IMR-90 (cell line): ENCODE measurements around the gene AIF1. TPM values are rescaled to one million over a fixed set of nuclear protein-coding genes. Genes with fewer than 3 reads are reported as not detected.

Experiments used
- ATAC-seq: fragments of 200-7000 bp; cut with Tn5 transposase; 2 replicates; pipeline ENCODE4 v1.9.1; 2020; ENCODE audit warnings: low read depth, mild to moderate bottlenecking, moderate library complexity
- BruUV-seq: library from RNA; stranded (reverse); fragments of 400-500 nt; replicated peaks from 2 replicates; lab custom pipeline; 2021; lab: Mats Ljungman, UMichigan
- CTCF ChIA-PET: fragments of 300-600 bp; formaldehyde crosslinking; extraction: SDS; loops from one replicate; lab custom pipeline; 2021; ENCODE audit warnings: antibody characterized with exemption; lab: Yijun Ruan, JAX
- POLR2A ChIA-PET: fragments of 300-600 bp; sonication (Branson Sonifier 250); formaldehyde crosslinking; loops from one replicate; lab custom pipeline; 2022; ENCODE audit warnings: antibody characterized with exemption; ENCODE audit not compliant: unreplicated experiment; lab: Charles Lee
- DNase-seq: peaks from one replicate; pipeline ENCODE4 v3.0.0; 2013
- H2AFZ ChIP-seq: replicated peaks from 2 replicates; pipeline ENCODE3; 2013; ENCODE audit warnings: low read length, mild to moderate bottlenecking; ENCODE audit not compliant: poor library complexity
- H2AK5ac ChIP-seq: 2 replicates; pipeline ENCODE4 v1.6.1; 2013; ENCODE audit warnings: low read depth, low read length, inconsistent platforms
- H2AK9ac ChIP-seq: replicated peaks from 2 replicates; pipeline ENCODE3; 2013; ENCODE audit warnings: mild to moderate bottlenecking, low read depth, low read length, moderate library complexity; ENCODE audit not compliant: poor library complexity
- H2BK120ac ChIP-seq: 2 replicates; pipeline ENCODE4 v1.6.1; 2013; ENCODE audit warnings: low read depth, low read length, inconsistent platforms
- H2BK15ac ChIP-seq: 3 replicates; pipeline ENCODE4 v1.6.1; 2013; ENCODE audit warnings: low read depth, low read length, inconsistent platforms
- H2BK20ac ChIP-seq: 2 replicates; pipeline ENCODE4 v1.6.1; 2013; ENCODE audit warnings: low read depth, mild to moderate bottlenecking, inconsistent platforms, low read length, moderate library complexity
- H2BK5ac ChIP-seq: 2 replicates; pipeline ENCODE4 v1.6.1; 2013; ENCODE audit warnings: mild to moderate bottlenecking, low read depth, low read length, inconsistent platforms; ENCODE audit not compliant: poor library complexity, severe bottlenecking
- H3K14ac ChIP-seq: replicated peaks from 2 replicates; pipeline ENCODE4 v1.6.1; 2013; ENCODE audit warnings: low read depth, low read length, inconsistent platforms
- H3K18ac ChIP-seq: 2 replicates; pipeline ENCODE4 v1.6.1; 2013; ENCODE audit warnings: low read depth, low read length, control low read depth
- H3K23ac ChIP-seq: 2 replicates; pipeline ENCODE4 v1.6.1; 2013; ENCODE audit warnings: low read depth, low read length, inconsistent platforms
- H3K27ac ChIP-seq: 2 replicates; pipeline ENCODE4 v1.5.1; 2013; ENCODE audit warnings: mild to moderate bottlenecking, control low read depth, low read length; ENCODE audit not compliant: insufficient read depth
- H3K27me3 ChIP-seq: 2 replicates; pipeline ENCODE4 v1.6.1; 2013; ENCODE audit warnings: low read length; ENCODE audit not compliant: control insufficient read depth, insufficient read depth
- H3K36me3 ChIP-seq: 2 replicates; pipeline ENCODE4 v1.6.1; 2013; ENCODE audit warnings: low read length, mixed read lengths; ENCODE audit not compliant: control insufficient read depth, insufficient read depth
- H3K4ac ChIP-seq: 2 replicates; pipeline ENCODE4 v1.6.1; 2013; ENCODE audit warnings: low read depth, low read length, inconsistent platforms
- H3K4me1 ChIP-seq: 2 replicates; pipeline ENCODE4 v1.6.1; 2013; ENCODE audit warnings: low read length, mixed read lengths; ENCODE audit not compliant: control insufficient read depth, insufficient read depth
- H3K4me2 ChIP-seq: 2 replicates; pipeline ENCODE4 v1.6.1; 2013; ENCODE audit warnings: low read depth, mild to moderate bottlenecking, control low read depth, low read length, moderate library complexity
- H3K4me3 ChIP-seq: 2 replicates; pipeline ENCODE4 v1.5.1; 2013; ENCODE audit warnings: low read depth, mild to moderate bottlenecking, control low read depth, low read length, moderate library complexity; ENCODE audit not compliant: insufficient read depth
- H3K56ac ChIP-seq: 2 replicates; pipeline ENCODE4 v1.6.1; 2013; ENCODE audit warnings: low read length, inconsistent platforms; ENCODE audit not compliant: insufficient read depth; ENCODE audit errors: extremely low read depth
- H3K79me1 ChIP-seq, 2 experiments: 2 replicates each; pipeline ENCODE4 v1.6.1; 2013; ENCODE audit warnings: low read length in 2 of 2, inconsistent platforms in 1 of 2, low read depth in 1 of 2
- H3K9ac ChIP-seq: 2 replicates; pipeline ENCODE4 v1.6.1; 2013; ENCODE audit warnings: low read depth, low read length, control low read depth
- H3K9me1 ChIP-seq: 2 replicates; pipeline ENCODE4 v1.6.1; 2013; ENCODE audit warnings: low read length, inconsistent platforms; ENCODE audit not compliant: insufficient read depth
- H3K9me3 ChIP-seq: 2 replicates; pipeline ENCODE4 v1.6.1; 2013; ENCODE audit warnings: low read length; ENCODE audit not compliant: control insufficient read depth, insufficient read depth
- H4K20me1 ChIP-seq: 2 replicates; pipeline ENCODE4 v1.6.1; 2013; ENCODE audit warnings: low read length, inconsistent platforms; ENCODE audit not compliant: insufficient read depth
- H4K5ac ChIP-seq: 2 replicates; pipeline ENCODE4 v1.6.1; 2013; ENCODE audit warnings: mild to moderate bottlenecking, low read depth, low read length, control low read depth
- H4K8ac ChIP-seq, 2 experiments: 2 replicates each; pipeline ENCODE4 v1.6.1; 2013; ENCODE audit warnings: low read depth in 2 of 2, low read length in 2 of 2, control low read depth in 1 of 2, inconsistent platforms in 1 of 2
- H4K91ac ChIP-seq: 2 replicates; pipeline ENCODE4 v1.6.1; 2013; ENCODE audit warnings: low read depth, low read length, inconsistent platforms; ENCODE audit not compliant: insufficient read depth
- BHLHE40 ChIP-seq: fragments of 150-350 bp; IDR thresholded peaks from 2 replicates; pipeline ENCODE4 v1.6.1; 2016; ENCODE audit warnings: mild to moderate bottlenecking, low read depth, low read length
- FOS ChIP-seq: fragments of 150-350 bp; IDR thresholded peaks from 2 replicates; pipeline ENCODE4 v1.6.1; 2016; ENCODE audit warnings: low read depth, low read length
- MAFK ChIP-seq: IDR thresholded peaks from 2 replicates; pipeline ENCODE4 v1.6.1; 2012; ENCODE audit warnings: low read depth, low read length, improper control_type of control experiment
- MXI1 ChIP-seq: IDR thresholded peaks from 2 replicates; pipeline ENCODE4 v1.6.1; 2012; ENCODE audit warnings: low read depth, mild to moderate bottlenecking, low read length, moderate library complexity, borderline replicate concordance
- POLR2A ChIP-seq: IDR thresholded peaks from 2 replicates; pipeline ENCODE4 v1.6.1; 2012; ENCODE audit warnings: mild to moderate bottlenecking, low read depth, low read length
- RAD21 ChIP-seq: IDR thresholded peaks from 2 replicates; pipeline ENCODE4 v1.6.1; 2012; ENCODE audit warnings: low read length, improper control_type of control experiment
- RFX5 ChIP-seq: IDR thresholded peaks from 2 replicates; pipeline ENCODE4 v1.8.0; 2012; ENCODE audit warnings: low read depth, mild to moderate bottlenecking, low read length, moderate library complexity
- SMC3 ChIP-seq: fragments of 150-350 bp; IDR thresholded peaks from 2 replicates; pipeline ENCODE4 v1.6.1; 2016; ENCODE audit warnings: low read depth, mild to moderate bottlenecking, antibody characterized with exemption, low read length, moderate library complexity
- WGBS, 2 experiments: methylation state at CpG; one replicate each; pipeline versions ENCODE4 v1.1.5 to v1.1.7; 2013; ENCODE audit warnings: missing lambda C conversion rate in 2 of 2; ENCODE audit not compliant: insufficient read length in 1 of 2; ENCODE audit errors: extremely low coverage in 2 of 2; 5-methylcytosine and 5-hydroxymethylcytosine counted together
- dilution Hi-C: fragments of 300-500 bp; cut with HindIII; formaldehyde crosslinking; loops from one replicate; pipeline ENCODE4 v1.14.3; 2018; ENCODE audit warnings: low sequenced_read_pairs; ENCODE audit not compliant: unreplicated experiment
- in situ Hi-C: fragments of 300-500 bp; cut with MboI; formaldehyde crosslinking; loops from 3 replicates; pipeline ENCODE4 v1.14.3; 2019; ENCODE audit warnings: low sequenced_read_pairs, inconsistent platforms, mixed read lengths
- intact Hi-C: fragments of 100-400 bp; cut with micrococcal nuclease; formaldehyde crosslinking; loops from 2 replicates; pipeline ENCODE4 v1.10.0; 2022
- polyA plus RNA-seq, 3 experiments: library from polyadenylated mRNA; depleted of rRNA; stranded (reverse); fragments of >200 nt; gene quantifications; 2 replicates each; pipeline ENCODE4 v1.2.3, GENCODE V29; 2012; ENCODE audit warnings: low replicate concordance in 1 of 3
- total RNA-seq: library from RNA; depleted of rRNA; stranded (reverse); fragments of >200 nt; gene quantifications from 2 replicates; pipeline ENCODE4 v1.2.3, GENCODE V29; 2012
- TF ChIP-seq, protein P1 (sequence below): conservative IDR thresholded peaks from 2 replicates; pipeline ENCODE4 v1.5.1; 2012; ENCODE audit warnings: mild to moderate bottlenecking, low read depth, low read length, improper control_type of control experiment
- TF ChIP-seq, protein P2 (sequence below): fragments of 150-350 bp; IDR thresholded peaks from 2 replicates; pipeline ENCODE4 v1.6.1; 2017; ENCODE audit warnings: mild to moderate bottlenecking, antibody characterized with exemption, low read length, low read depth

Gene AIF1
- total and polyA plus RNA-seq, 2 of the 4 experiments (the other 2 are of a cell fraction), result not detected

- WGBS, 2 experiments, result 0% methylated on average over 2 of the region's 9 CpGs; no CpG with 5 or more reads in 1 of the 2 experiments
- dilution Hi-C loops (no loop called here), in situ Hi-C loops (no loop called here), intact Hi-C loops (no loop called here)
- H2BK20ac ChIP-seq, result no peak overlapping the region
- H3K36me3 ChIP-seq, result no peaks in the 10 kb centered on the region
- H3K79me1 ChIP-seq, result no peaks in the 10 kb centered on the region
- no peak overlapping the region for H4K91ac ChIP-seq
- no peak overlapping the region for H3K14ac ChIP-seq
- no peak overlapping the region for H4K5ac ChIP-seq
- no peak overlapping the region for H3K18ac ChIP-seq
- DNase-seq, result no peak
- no peak overlapping the region for H2BK15ac ChIP-seq
- H3K4me1 ChIP-seq, result peaks cover 2% of the 10 kb centered on the region; the same call in 1 of the 2 replicates
- H3K56ac ChIP-seq, result no peak overlapping the region
- no peak overlapping the region for H2AK5ac ChIP-seq
- H3K23ac ChIP-seq, result no peak overlapping the region
- H4K20me1 ChIP-seq, result no peaks in the 10 kb centered on the region
- no TSS peak for BruUV-seq
- POLR2A ChIA-PET, result no interaction called here
- no peak overlapping the region for H2AFZ ChIP-seq
- no peak overlapping the region for H2BK5ac ChIP-seq
- CTCF ChIA-PET, result interaction anchor here (2.9 kb wide), 1 partner anchor 12 kb away, joined by 9 read pairs; no protein-coding TSS in a partner anchor
- TF ChIP-seq, protein P1, sequence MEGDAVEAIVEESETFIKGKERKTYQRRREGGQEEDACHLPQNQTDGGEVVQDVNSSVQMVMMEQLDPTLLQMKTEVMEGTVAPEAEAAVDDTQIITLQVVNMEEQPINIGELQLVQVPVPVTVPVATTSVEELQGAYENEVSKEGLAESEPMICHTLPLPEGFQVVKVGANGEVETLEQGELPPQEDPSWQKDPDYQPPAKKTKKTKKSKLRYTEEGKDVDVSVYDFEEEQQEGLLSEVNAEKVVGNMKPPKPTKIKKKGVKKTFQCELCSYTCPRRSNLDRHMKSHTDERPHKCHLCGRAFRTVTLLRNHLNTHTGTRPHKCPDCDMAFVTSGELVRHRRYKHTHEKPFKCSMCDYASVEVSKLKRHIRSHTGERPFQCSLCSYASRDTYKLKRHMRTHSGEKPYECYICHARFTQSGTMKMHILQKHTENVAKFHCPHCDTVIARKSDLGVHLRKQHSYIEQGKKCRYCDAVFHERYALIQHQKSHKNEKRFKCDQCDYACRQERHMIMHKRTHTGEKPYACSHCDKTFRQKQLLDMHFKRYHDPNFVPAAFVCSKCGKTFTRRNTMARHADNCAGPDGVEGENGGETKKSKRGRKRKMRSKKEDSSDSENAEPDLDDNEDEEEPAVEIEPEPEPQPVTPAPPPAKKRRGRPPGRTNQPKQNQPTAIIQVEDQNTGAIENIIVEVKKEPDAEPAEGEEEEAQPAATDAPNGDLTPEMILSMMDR, result no peak
- TF ChIP-seq RAD21 (no peak), BHLHE40 (no peak), POLR2A (no peak), SMC3 (no peak), MXI1 (no peak), MAFK (no peak), FOS (no peak), RFX5 (no peak)
- TF ChIP-seq, protein P2, sequence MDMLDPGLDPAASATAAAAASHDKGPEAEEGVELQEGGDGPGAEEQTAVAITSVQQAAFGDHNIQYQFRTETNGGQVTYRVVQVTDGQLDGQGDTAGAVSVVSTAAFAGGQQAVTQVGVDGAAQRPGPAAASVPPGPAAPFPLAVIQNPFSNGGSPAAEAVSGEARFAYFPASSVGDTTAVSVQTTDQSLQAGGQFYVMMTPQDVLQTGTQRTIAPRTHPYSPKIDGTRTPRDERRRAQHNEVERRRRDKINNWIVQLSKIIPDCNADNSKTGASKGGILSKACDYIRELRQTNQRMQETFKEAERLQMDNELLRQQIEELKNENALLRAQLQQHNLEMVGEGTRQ, result no peak
- ATAC-seq, result no peak
- no peaks in the 10 kb centered on the region; the same call in 1 of the 2 replicates for H3K9me1 ChIP-seq
- no peak overlapping the region for H3K27ac ChIP-seq
- no peak overlapping the region for H2BK120ac ChIP-seq
- H3K4me3 ChIP-seq, result no peak overlapping the region
- no peaks in the 10 kb centered on the region for H3K9me3 ChIP-seq
- no peak overlapping the region; a peak in 1 of 4 replicates for H4K8ac ChIP-seq
- peak overlapping the region; percentile 61 for H2AK9ac ChIP-seq
- H3K27me3 ChIP-seq, result peaks cover 11% of the 10 kb centered on the region
- H3K9ac ChIP-seq, result no peak overlapping the region
- H3K4me2 ChIP-seq, result no peak overlapping the region
- H3K4ac ChIP-seq, result no peak overlapping the region
These were observed 28.3 kb upstream of the AIF1 start for GRCh38 chr6:31586599-31587281.
